GM23248 (cell line): ENCODE results near the gene ZNF74.

ENCODE experiments used
- EZH2 ChIP-seq: fragments of 200-600 bp; sonication (generic); IDR thresholded peaks from 2 replicates; pipeline ENCODE4 v1.6.1; 2018; ENCODE audit warnings: antibody characterized with exemption, mild to moderate bottlenecking; ENCODE audit not compliant: insufficient read depth, poor library complexity, severe bottlenecking
- EZH2phosphoT487 ChIP-seq: fragments of 200-600 bp; sonication (generic); IDR thresholded peaks from 2 replicates; pipeline ENCODE4 v1.6.1; 2018; ENCODE audit warnings: antibody characterized with exemption, moderate library complexity, mild to moderate bottlenecking, low read depth; ENCODE audit not compliant: insufficient read depth

DNA sequence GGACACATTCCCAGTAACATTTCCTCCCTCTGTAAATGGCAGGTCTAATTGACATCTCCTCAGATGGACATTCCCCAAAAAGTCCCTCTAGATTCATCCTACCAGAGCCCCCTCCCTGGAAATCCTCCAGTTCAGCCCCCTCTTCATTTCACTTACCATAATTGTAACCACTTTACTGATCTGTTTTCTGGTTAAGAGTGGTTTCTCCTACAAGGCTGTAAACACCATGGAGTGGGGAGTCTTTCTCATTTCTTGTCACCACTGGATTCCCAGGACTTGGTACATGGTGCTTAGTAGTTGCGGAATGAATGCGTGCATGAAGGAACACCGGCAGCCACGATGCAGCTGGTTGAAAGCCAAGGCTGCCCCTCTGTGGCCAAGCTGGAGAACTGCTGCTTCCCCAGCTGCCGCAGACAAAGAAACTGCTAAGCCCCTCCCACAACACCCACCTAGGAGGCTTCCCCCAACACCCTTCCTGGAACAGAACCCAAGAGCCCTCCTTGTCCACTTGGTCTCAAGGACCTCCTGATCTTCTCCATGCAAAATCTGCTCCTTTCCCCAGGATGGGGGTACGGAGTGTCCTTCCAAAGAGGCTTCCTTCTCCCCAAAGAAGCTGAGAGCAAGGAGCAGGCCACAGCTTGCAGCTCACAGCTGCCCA, 62.2 kb downstream of the ZNF74 start:
- TF ChIP-seq EZH2 (no peak), EZH2phosphoT487 (no peak)
